Natural killer cell (primary cell): ENCODE data around the gene WDR77. TPM values are rescaled to one million over a fixed set of nuclear protein-coding genes. Genes with fewer than 3 reads are reported as not detected.

ENCODE experiments used
- ATAC-seq, 3 donors: fragments of 150-1000 bp in 2 of 3; fragments of 200-7000 bp in 1 of 3; cut with Tn5 transposase; 1 replicate in 1 of 3; 2 replicates in 2 of 3; pipeline ENCODE4 v1.10.0; 2021; ENCODE audit warnings: mild to moderate bottlenecking in 2 of 3, moderate library complexity in 2 of 3
- DNase-seq, 2 donors: peaks; one replicate each; pipeline versions ENCODE4 v3.0.0 to v3.0.0-alpha.2; 2013 to 2021; ENCODE audit warnings: mixed read lengths in 1 of 2
- H3K27ac ChIP-seq: one replicate; pipeline ENCODE4 v1.5.1; 2013; ENCODE audit warnings: mild to moderate bottlenecking, low read length
- H3K27me3 ChIP-seq: one replicate; pipeline ENCODE4 v1.6.1; 2013; ENCODE audit warnings: low read length; ENCODE audit not compliant: control insufficient read depth, insufficient read depth
- H3K36me3 ChIP-seq: one replicate; pipeline ENCODE4 v1.6.1; 2013; ENCODE audit warnings: low read length; ENCODE audit not compliant: control insufficient read depth, insufficient read depth
- H3K4me1 ChIP-seq: one replicate; pipeline ENCODE4 v1.6.1; 2013; ENCODE audit warnings: low read length; ENCODE audit not compliant: control insufficient read depth, insufficient read depth
- H3K4me3 ChIP-seq: one replicate; pipeline ENCODE4 v1.5.1; 2013; ENCODE audit warnings: low read length
- H3K9me3 ChIP-seq: one replicate; pipeline ENCODE4 v1.6.1; 2013; ENCODE audit warnings: low read length; ENCODE audit not compliant: control insufficient read depth, insufficient read depth
- H3K27ac Mint-ChIP-seq, 2 donors: one replicate each; pipeline ENCODE4 v1.8.0; 2022; ENCODE audit warnings: mild to moderate bottlenecking in 2 of 2, mixed read lengths in 2 of 2, moderate library complexity in 1 of 2
- H3K27me3 Mint-ChIP-seq, 2 donors: one replicate each; pipeline ENCODE4 v1.8.0; 2022; ENCODE audit warnings: low read depth in 2 of 2, mixed read lengths in 2 of 2
- H3K36me3 Mint-ChIP-seq: one replicate; pipeline ENCODE4 v1.8.0; 2022; ENCODE audit warnings: mixed read lengths
- H3K4me1 Mint-ChIP-seq, 2 donors: one replicate each; pipeline ENCODE4 v1.8.0; 2022; ENCODE audit warnings: mixed read lengths in 2 of 2
- H3K4me3 Mint-ChIP-seq: one replicate; pipeline ENCODE4 v1.8.0; 2022; ENCODE audit warnings: mild to moderate bottlenecking, moderate library complexity, mixed read lengths
- H3K9me3 Mint-ChIP-seq, 2 donors: one replicate each; pipeline ENCODE4 v1.8.0; 2022; ENCODE audit warnings: mixed read lengths in 2 of 2
- CTCF ChIP-seq: fragments of 200-600 bp; IDR thresholded peaks from one replicate; pipeline ENCODE4 v1.8.0; 2022; ENCODE audit warnings: antibody characterized with exemption
- WGBS: methylation state at CpG from one replicate; pipeline ENCODE4 v1.1.7; 2013; ENCODE audit warnings: missing lambda C conversion rate; ENCODE audit not compliant: insufficient coverage; 5-methylcytosine and 5-hydroxymethylcytosine counted together
- intact Hi-C: fragments of 100-400 bp; cut with micrococcal nuclease; formaldehyde crosslinking; loops from one replicate; pipeline ENCODE4 v1.14.2; 2022
- total RNA-seq, 4 donors: library from RNA; stranded (reverse); fragments of 120-200 nt in 1 of 4; gene quantifications; one replicate each; pipeline versions ENCODE4 v1.2.3 to v1.2.4, GENCODE V29; 2013 to 2022

The WDR77 gene
- total RNA-seq, 3 donors from 2014 or later (not counting 1 experiment from before 2014, with no cell fraction given): 15.5 to 20.8 (median 17.8) TPM

GRCh38 chr1:111463029-111463683, 14.1 kb upstream of the WDR77 start:
- TF ChIP-seq CTCF: no peak
- peaks cover 10% of the 10 kb centered on the region for H3K36me3 Mint-ChIP-seq
- peak overlapping the region; percentile 7 to 64 for H3K27ac Mint-ChIP-seq
- no peaks in the 10 kb centered on the region for H3K4me1 ChIP-seq
- intact Hi-C loops: no loop called here
- H3K9me3 ChIP-seq: no peaks in the 10 kb centered on the region
- peaks cover 51% of the 10 kb centered on the region for H3K36me3 ChIP-seq
- DNase-seq: no peak
- no peak for ATAC-seq
- H3K27ac ChIP-seq: no peak overlapping the region
- H3K27me3 Mint-ChIP-seq: no peaks in the 10 kb centered on the region
- WGBS: 96% methylated on average over 3 of the region's 4 CpGs
- no peaks in the 10 kb centered on the region for H3K9me3 Mint-ChIP-seq
- no peak overlapping the region for H3K4me3 ChIP-seq
- H3K4me3 Mint-ChIP-seq: no peak overlapping the region
- peaks cover 0 to 14% of the 10 kb centered on the region in 2 donors for H3K4me1 Mint-ChIP-seq
- no peaks in the 10 kb centered on the region for H3K27me3 ChIP-seq

DNA sequence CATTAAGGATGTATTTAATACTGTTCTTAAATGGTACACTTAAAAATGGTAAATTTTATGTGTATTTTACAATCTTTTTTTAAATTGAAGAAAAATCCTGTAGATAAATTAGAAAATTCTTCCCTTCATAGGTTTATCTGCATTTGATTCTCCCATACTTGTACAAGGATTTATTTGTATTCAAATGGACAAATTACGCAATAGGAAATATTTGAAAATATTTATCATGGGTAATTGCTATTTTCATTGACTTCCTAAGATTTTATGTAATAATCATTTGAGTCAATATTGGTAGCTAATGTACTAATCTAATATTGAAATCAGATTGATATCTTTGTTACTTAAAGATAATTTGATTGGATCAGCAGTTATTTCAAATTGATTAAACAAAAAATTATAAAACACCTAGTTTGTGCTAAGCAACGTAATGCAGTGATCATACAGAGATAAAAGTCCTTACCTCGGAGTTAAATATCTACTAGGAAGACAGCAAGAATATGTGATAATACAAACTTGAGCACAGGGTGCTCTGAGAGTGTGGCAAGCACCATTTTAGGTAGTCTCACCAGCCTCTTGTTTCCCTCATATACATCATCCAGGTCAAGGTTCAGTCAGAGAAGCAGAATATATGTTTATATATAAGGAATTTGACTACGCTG, 13.4 kb upstream of the WDR77 start:
- H3K27ac Mint-ChIP-seq: peak overlapping the region in 1 of 2 donors; percentile 64
- H3K4me3 Mint-ChIP-seq: no peak overlapping the region
- peaks cover 58% of the 10 kb centered on the region for H3K36me3 ChIP-seq
- no peak overlapping the region for H3K27ac ChIP-seq
- no peak for DNase-seq
- 100% methylated on average over 2 of the region's 4 CpGs for WGBS
- no peaks in the 10 kb centered on the region for H3K27me3 ChIP-seq
- H3K9me3 Mint-ChIP-seq: no peaks in the 10 kb centered on the region
- H3K4me1 Mint-ChIP-seq: peaks cover 0 to 19% of the 10 kb centered on the region in 2 donors
- H3K4me3 ChIP-seq: no peak overlapping the region
- H3K36me3 Mint-ChIP-seq: peaks cover 10% of the 10 kb centered on the region
- ATAC-seq: no peak
- no peaks in the 10 kb centered on the region for H3K9me3 ChIP-seq
- intact Hi-C loops: no loop called here
- no peaks in the 10 kb centered on the region for H3K4me1 ChIP-seq
- no peak for TF ChIP-seq CTCF
- no peaks in the 10 kb centered on the region for H3K27me3 Mint-ChIP-seq

- Histone ChIP-seq H3K36me3 (peaks cover 65% of the 10 kb centered on the region), H3K27ac (no peak overlapping the region), H3K4me1 (no peaks in the 10 kb centered on the region), H3K27me3 (no peaks in the 10 kb centered on the region), H3K4me3 (no peak overlapping the region), H3K9me3 (no peaks in the 10 kb centered on the region)
- Mint-ChIP-seq H3K27ac (no peak overlapping the region), H3K9me3 (no peaks in the 10 kb centered on the region), H3K4me3 (no peak overlapping the region), H3K36me3 (peaks cover 10% of the 10 kb centered on the region), H3K27me3 (no peaks in the 10 kb centered on the region), H3K4me1 (peaks cover 0 to 19% of the 10 kb centered on the region in 2 donors)
- ATAC-seq (no peak), DNase-seq (no peak)
- WGBS: 91% methylated on average over 4 of the region's 6 CpGs
- no peak for TF ChIP-seq CTCF
- intact Hi-C loops: no loop called here
Measured at GRCh38 chr1:111461765-111462164, 12.7 kb upstream of the WDR77 start.
